GM23248 (cell line): Measurements from ENCODE around the gene SLC16A3. TPM values are rescaled to one million over a fixed set of nuclear protein-coding genes. Genes with fewer than 3 reads are reported as not detected.
"Not testable (repeated sequence)": the region's sequence is repeated elsewhere in the genome, so short reads cannot be mapped to it uniquely, and the experiment has no call there.

Source experiments
- DNase-seq: peaks from one replicate; pipeline ENCODE4 v3.0.0-alpha.2; 2015
- H2AFZ ChIP-seq: fragments of 200-600 bp; sonication (generic); 2 replicates; pipeline ENCODE4 v1.6.1; 2016; ENCODE audit warnings: antibody characterized with exemption
- H3F3A ChIP-seq: fragments of 200-600 bp; sonication (generic); 2 replicates; pipeline ENCODE4 v1.6.1; 2016; ENCODE audit warnings: mild to moderate bottlenecking, antibody characterized with exemption, mixed run types; ENCODE audit not compliant: insufficient read depth
- H3K27ac ChIP-seq: fragments of 200-600 bp; sonication (generic); 2 replicates; pipeline ENCODE4 v1.5.1; 2016; ENCODE audit warnings: mild to moderate bottlenecking
- H3K27me3 ChIP-seq: fragments of 200-600 bp; sonication (generic); replicated peaks from 2 replicates; pipeline ENCODE4 v1.6.1; 2016; ENCODE audit warnings: mild to moderate bottlenecking; ENCODE audit not compliant: insufficient read depth
- H3K36me3 ChIP-seq: fragments of 200-600 bp; sonication (generic); 2 replicates; pipeline ENCODE4 v1.6.1; 2016; ENCODE audit warnings: low read depth, mild to moderate bottlenecking
- H3K4me1 ChIP-seq: fragments of 200-600 bp; sonication (generic); 2 replicates; pipeline ENCODE4 v1.6.1; 2016; ENCODE audit warnings: mild to moderate bottlenecking; ENCODE audit not compliant: insufficient read depth
- H3K4me2 ChIP-seq: fragments of 200-600 bp; sonication (generic); one replicate; pipeline ENCODE4 v1.6.1; 2016; ENCODE audit warnings: mild to moderate bottlenecking; ENCODE audit not compliant: unreplicated experiment
- H3K4me3 ChIP-seq: fragments of 200-600 bp; sonication (generic); 2 replicates; pipeline ENCODE4 v1.5.1; 2016; ENCODE audit warnings: mild to moderate bottlenecking
- H3K79me2 ChIP-seq: fragments of 200-600 bp; sonication (generic); 2 replicates; pipeline ENCODE4 v1.6.1; 2016; ENCODE audit warnings: mild to moderate bottlenecking; ENCODE audit not compliant: insufficient read depth
- H3K9ac ChIP-seq: fragments of 200-600 bp; sonication (generic); 2 replicates; pipeline ENCODE4 v1.6.1; 2016; ENCODE audit warnings: mild to moderate bottlenecking
- H3K9me2 ChIP-seq: fragments of 200-600 bp; sonication (generic); 2 replicates; pipeline ENCODE4 v1.6.1; 2016; ENCODE audit warnings: mixed run types, mild to moderate bottlenecking, moderate library complexity; ENCODE audit not compliant: insufficient read depth
- H3K9me3 ChIP-seq: fragments of 200-600 bp; sonication (generic); one replicate; pipeline ENCODE4 v1.6.1; 2017; ENCODE audit warnings: low read depth
- H4K20me1 ChIP-seq: fragments of 200-600 bp; sonication (generic); 2 replicates; pipeline ENCODE4 v1.6.0; 2016; ENCODE audit not compliant: insufficient read depth
- EZH2 ChIP-seq: fragments of 200-600 bp; sonication (generic); IDR thresholded peaks from 2 replicates; pipeline ENCODE4 v1.6.1; 2018; ENCODE audit warnings: antibody characterized with exemption, mild to moderate bottlenecking; ENCODE audit not compliant: insufficient read depth, poor library complexity, severe bottlenecking
- EZH2phosphoT487 ChIP-seq: fragments of 200-600 bp; sonication (generic); IDR thresholded peaks from 2 replicates; pipeline ENCODE4 v1.6.1; 2018; ENCODE audit warnings: antibody characterized with exemption, moderate library complexity, mild to moderate bottlenecking, low read depth; ENCODE audit not compliant: insufficient read depth
- WGBS, 2 experiments: methylation state at CpG; one replicate each; pipeline ENCODE4 v1.1.6; 2015 to 2017; ENCODE audit warnings: low lambda C conversion rate in 2 of 2, low coverage in 1 of 2; ENCODE audit errors: missing lambda C conversion rate in 2 of 2; 5-methylcytosine and 5-hydroxymethylcytosine counted together
- in situ Hi-C: fragments of 300-500 bp; cut with MboI; formaldehyde crosslinking; loops from 2 replicates; pipeline ENCODE4 v1.15.0; 2020
- polyA plus RNA-seq: library from polyadenylated mRNA; unstranded; fragments of >200 nt; fragmentation: Nextera tagmentation; extraction: Ambion mirVana; gene quantifications from 2 replicates; pipeline ENCODE4 v1.2.1, GENCODE V29; 2016
- total RNA-seq: library from RNA; depleted of rRNA; stranded (reverse); fragments of >200 nt; shearing (Covaris generic); gene quantifications from 2 replicates; pipeline ENCODE4 v1.2.3, GENCODE V29; 2014

The SLC16A3 gene
- total and polyA plus RNA-seq, 2 experiments from 2014 or later, result 95.5 to 550 TPM

DNA sequence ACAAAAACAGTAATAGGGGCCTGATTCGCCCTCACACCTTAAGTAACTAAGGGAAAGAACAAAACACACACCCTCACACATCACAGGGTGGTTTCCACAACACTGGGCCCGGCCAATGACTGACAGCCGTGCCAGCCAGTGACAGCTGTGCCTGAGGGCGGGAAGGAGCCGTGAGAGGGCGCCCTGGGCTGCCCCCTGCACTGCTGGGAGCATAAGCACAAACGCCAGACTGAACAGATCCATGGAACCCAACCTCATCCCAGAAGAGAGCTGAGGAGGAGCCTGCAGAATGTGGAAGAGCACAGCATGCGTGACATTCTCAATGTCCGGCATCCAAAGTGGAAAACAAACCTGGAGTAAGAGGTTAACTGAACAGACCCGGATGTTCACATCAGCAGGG is 28.6 kb downstream of the SLC16A3 start:
- in situ Hi-C loops, result no loop called here
- H3K36me3 ChIP-seq, result peaks cover 66% of the 10 kb centered on the region
- no peaks in the 10 kb centered on the region for H3K9me3 ChIP-seq
- no peak overlapping the region for H3K9ac ChIP-seq
- no peak for TF ChIP-seq EZH2
- TF ChIP-seq EZH2phosphoT487, result no peak
- H3K4me2 ChIP-seq, result no peak overlapping the region
- H3K4me3 ChIP-seq, result no peak overlapping the region
- H3K4me1 ChIP-seq, result no peaks in the 10 kb centered on the region
- no peaks in the 10 kb centered on the region for H3K9me2 ChIP-seq
- 69 to 75% methylated on average over 10 of the region's 10 CpGs for WGBS, 2 experiments
- peaks cover 4% of the 10 kb centered on the region; the same call in 1 of the 2 replicates for H4K20me1 ChIP-seq
- H3K79me2 ChIP-seq, result peaks cover 88% of the 10 kb centered on the region
- H2AFZ ChIP-seq, result no peak overlapping the region
- peak; percentile 50 for DNase-seq
- no peaks in the 10 kb centered on the region for H3K27me3 ChIP-seq
- peaks cover 31% of the 10 kb centered on the region for H3F3A ChIP-seq
- H3K27ac ChIP-seq, result peak overlapping the region; percentile 23; the same call in 1 of the 2 replicates

- in situ Hi-C loops, result no loop called here
- Histone ChIP-seq H3K9me2 (no peaks in the 10 kb centered on the region), H3K36me3 (peaks cover 57% of the 10 kb centered on the region; the same call in 1 of the 2 replicates), H4K20me1 (peaks cover 7% of the 10 kb centered on the region; the same call in 1 of the 2 replicates), H3K9me3 (no peaks in the 10 kb centered on the region), H3K27me3 (no peaks in the 10 kb centered on the region), H2AFZ (no peak overlapping the region), H3K4me1 (no peaks in the 10 kb centered on the region), H3K79me2 (peaks cover 88% of the 10 kb centered on the region), H3F3A (peaks cover 20% of the 10 kb centered on the region), H3K27ac (no peak overlapping the region), H3K4me2 (no peak overlapping the region), H3K4me3 (no peak overlapping the region), H3K9ac (no peak overlapping the region)
- DNase-seq, result no peak
- 86 to 89% methylated on average over 5 of the region's 5 CpGs for WGBS, 2 experiments
- no peak for TF ChIP-seq EZH2
- TF ChIP-seq EZH2phosphoT487, result no peak
These were observed 29.7 kb downstream of the SLC16A3 start for GRCh38 chr17:82258555-82258954.

- H3K4me1 ChIP-seq, DNase-seq, H2AFZ ChIP-seq, H3K27ac ChIP-seq, H3K9ac ChIP-seq, H3K9me3 ChIP-seq, H4K20me1 ChIP-seq, H3K4me3 ChIP-seq, H3K4me2 ChIP-seq, H3K9me2 ChIP-seq, H3K27me3 ChIP-seq, in situ Hi-C loops: not testable (repeated sequence)
- H3K36me3 ChIP-seq, result peaks cover 70% of the 10 kb centered on the region
- peaks cover 99% of the 10 kb centered on the region for H3K79me2 ChIP-seq
- WGBS, 2 experiments, result 97 to 98% methylated on average over 8 of the region's 8 CpGs
- peaks cover 27% of the 10 kb centered on the region for H3F3A ChIP-seq
These were observed 31.4 kb downstream of the SLC16A3 start for GRCh38 chr17:82259972-82260961.

- H3K9me2 ChIP-seq, result no peaks in the 10 kb centered on the region
- no peak overlapping the region for H3K27ac ChIP-seq
- peaks cover 44% of the 10 kb centered on the region for H3F3A ChIP-seq
- no peaks in the 10 kb centered on the region for H3K27me3 ChIP-seq
- peaks cover 70% of the 10 kb centered on the region for H3K36me3 ChIP-seq
- no peak for DNase-seq
- H2AFZ ChIP-seq, result no peak overlapping the region
- H3K9me3 ChIP-seq, result no peaks in the 10 kb centered on the region
- in situ Hi-C loops, result no loop called here
- 72 to 78% methylated on average over 4 of the region's 4 CpGs for WGBS, 2 experiments
- H3K4me1 ChIP-seq, result peaks cover 14% of the 10 kb centered on the region
- peaks cover 29% of the 10 kb centered on the region; the same call in 1 of the 2 replicates for H4K20me1 ChIP-seq
- no peak overlapping the region for H3K4me2 ChIP-seq
- no peak overlapping the region for H3K9ac ChIP-seq
- peaks cover 99% of the 10 kb centered on the region for H3K79me2 ChIP-seq
- H3K4me3 ChIP-seq, result no peak overlapping the region
- TF ChIP-seq EZH2 (no peak), EZH2phosphoT487 (no peak)
These were observed 33.5 kb downstream of the SLC16A3 start for GRCh38 chr17:82262344-82262743.
